HG03095 (cell line): ENCODE data around the gene NXPE2.
"Not testable (repeated sequence)": the region's sequence is repeated elsewhere in the genome, so short reads cannot be mapped to it uniquely, and the experiment has no call there.

Experiments
- ATAC-seq: cut with Tn5 transposase; IDR thresholded peaks from one replicate; pipeline ENCODE4 v1.9.1; 2021; ENCODE audit warnings: moderate library complexity; ENCODE audit not compliant: unreplicated experiment

Gene NXPE2

GRCh38 chr11:114678125-114679036, at the start of gene NXPE2:
Gene NXPE2 (plus strand): TSS chr11:114678527. CDS start chr11:114678576, 49 bp downstream.
- no peak for ATAC-seq

- not testable (repeated sequence) for ATAC-seq
These were observed 46.8 kb upstream of the NXPE2 start for GRCh38 chr11:114631445-114631965.

GRCh38 chr11:114639440-114639839, 38.9 kb upstream of the NXPE2 start:
- ATAC-seq, result not testable (repeated sequence)

GRCh38 chr11:114650661-114651060, 27.7 kb upstream of the NXPE2 start:
- no peak for ATAC-seq

- no peak for ATAC-seq
These were observed 27.1 kb upstream of the NXPE2 start for GRCh38 chr11:114651145-114651718.

- ATAC-seq, result no peak
These were observed 25.2 kb upstream of the NXPE2 start for GRCh38 chr11:114653148-114653547.

GRCh38 chr11:114664641-114665040, 13.7 kb upstream of the NXPE2 start:
- no peak for ATAC-seq

- ATAC-seq, result no peak
These were observed 11.6 kb upstream of the NXPE2 start for GRCh38 chr11:114666760-114667159.

- ATAC-seq, result no peak
These were observed 10.2 kb upstream of the NXPE2 start for GRCh38 chr11:114668109-114668508.

GRCh38 chr11:114673661-114674060, 4.7 kb upstream of the NXPE2 start:
- ATAC-seq, result no peak

GRCh38 chr11:114679505-114679904, 1.2 kb downstream of the NXPE2 start:
- no peak for ATAC-seq

- ATAC-seq, result no peak
These were observed 4.7 kb downstream of the NXPE2 start for GRCh38 chr11:114683007-114683406.

GRCh38 chr11:114684636-114685035, 6.3 kb downstream of the NXPE2 start:
- no peak for ATAC-seq

GRCh38 chr11:114685097-114685496, 6.8 kb downstream of the NXPE2 start:
- no peak for ATAC-seq

GRCh38 chr11:114705280-114706024, 27.1 kb downstream of the NXPE2 start:
- ATAC-seq, result no peak

- no peak for ATAC-seq
These were observed 31.6 kb downstream of the NXPE2 start for GRCh38 chr11:114709960-114710359.

GRCh38 chr11:114713756-114714155, 35.4 kb downstream of the NXPE2 start:
- no peak for ATAC-seq

GRCh38 chr11:114719562-114719961, 41.2 kb downstream of the NXPE2 start:
- no peak for ATAC-seq

GRCh38 chr11:114724916-114725524, 46.7 kb downstream of the NXPE2 start:
- no peak for ATAC-seq

GRCh38 chr11:114725623-114726022, 47.3 kb downstream of the NXPE2 start:
- ATAC-seq, result no peak

- ATAC-seq, result no peak
These were observed 58.5 kb downstream of the NXPE2 start for GRCh38 chr11:114736806-114737205.
